Right ventricle myocardium inferior (tissue), 1 donor: ENCODE data around the gene PKNOX2. TPM values are rescaled to one million over a fixed set of nuclear protein-coding genes. Genes with fewer than 3 reads are reported as not detected.

Experiments
- ATAC-seq: fragments of 200-7000 bp; cut with Tn5 transposase; one replicate; pipeline ENCODE4 v1.9.1; 2020; ENCODE audit warnings: mild to moderate bottlenecking, moderate library complexity
- DNase-seq: peaks from one replicate; pipeline ENCODE4 v3.0.0; 2021; ENCODE audit errors: missing footprints
- intact Hi-C: fragments of 100-400 bp; cut with DNase I; formaldehyde crosslinking; loops from one replicate; pipeline ENCODE4 v1.11.0; 2022
- total RNA-seq: library from RNA; stranded (reverse); fragmentation: NEBNext Ultra II Directional; extraction: Animal tissue kit (Norgen Biotek cat#: 25700); gene quantifications from one replicate; pipeline ENCODE4 v1.2.1, GENCODE V29; 2021
- donor health status: DM: no; HTN: yes; CAD: no; lungs with severe emphysema.

PKNOX2 gene
- total RNA-seq, 1 donor from 2014 or later = 9.1 TPM

DNA sequence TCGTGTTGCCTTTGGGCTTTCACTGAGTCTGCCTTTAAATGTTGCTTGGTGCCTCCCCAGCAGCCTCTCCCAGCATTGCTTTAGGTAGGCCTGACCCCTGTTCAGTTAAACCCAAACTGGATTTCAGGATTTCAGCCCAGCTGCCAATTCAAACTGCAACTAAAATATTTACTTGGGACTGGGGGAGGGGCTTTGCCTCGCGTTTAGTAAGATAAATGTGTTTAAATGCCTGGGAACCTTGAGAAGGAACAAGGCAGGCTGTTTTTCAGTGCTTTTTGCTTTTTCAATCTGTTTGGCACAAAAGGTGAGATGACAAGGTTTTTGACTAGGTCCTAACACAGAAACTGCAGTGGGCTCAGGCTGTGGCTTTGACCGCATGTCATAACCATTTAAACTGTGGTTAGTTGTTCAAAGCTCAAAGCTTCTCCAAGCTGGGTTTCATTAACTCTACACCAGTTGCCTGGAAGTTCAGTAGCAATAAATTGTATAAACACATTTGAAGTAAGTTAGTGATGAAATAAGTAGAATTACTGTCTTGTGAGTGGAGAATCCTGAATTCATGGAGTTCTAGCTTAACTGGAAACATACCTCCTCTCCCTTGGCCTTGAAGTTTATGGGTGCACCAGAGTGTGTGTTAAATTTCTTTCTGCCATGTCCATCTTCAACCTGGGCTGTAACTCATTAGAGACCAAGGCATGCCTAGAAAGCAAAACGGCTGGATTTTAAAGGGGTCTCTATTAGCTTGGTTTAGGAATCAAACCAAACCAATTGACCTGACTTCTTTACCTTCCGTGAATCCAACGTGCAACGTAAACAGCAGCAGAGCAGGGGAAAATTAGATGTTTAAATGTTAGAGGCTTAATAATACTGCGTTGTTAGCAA lies 3.6 kb downstream of the PKNOX2 start:
- intact Hi-C loops = loop anchor here (5.0 kb wide), 1 partner anchor 239 kb away; no protein-coding TSS in a partner anchor
- ATAC-seq (no peak), DNase-seq (no peak)

- DNase-seq (no peak), ATAC-seq (no peak)
- intact Hi-C loops = loop anchor here (5.0 kb wide), 1 partner anchor 238 kb away; no protein-coding TSS in a partner anchor
Observed at GRCh38 chr11:125168918-125169456, 4.4 kb downstream of the PKNOX2 start.

DNA sequence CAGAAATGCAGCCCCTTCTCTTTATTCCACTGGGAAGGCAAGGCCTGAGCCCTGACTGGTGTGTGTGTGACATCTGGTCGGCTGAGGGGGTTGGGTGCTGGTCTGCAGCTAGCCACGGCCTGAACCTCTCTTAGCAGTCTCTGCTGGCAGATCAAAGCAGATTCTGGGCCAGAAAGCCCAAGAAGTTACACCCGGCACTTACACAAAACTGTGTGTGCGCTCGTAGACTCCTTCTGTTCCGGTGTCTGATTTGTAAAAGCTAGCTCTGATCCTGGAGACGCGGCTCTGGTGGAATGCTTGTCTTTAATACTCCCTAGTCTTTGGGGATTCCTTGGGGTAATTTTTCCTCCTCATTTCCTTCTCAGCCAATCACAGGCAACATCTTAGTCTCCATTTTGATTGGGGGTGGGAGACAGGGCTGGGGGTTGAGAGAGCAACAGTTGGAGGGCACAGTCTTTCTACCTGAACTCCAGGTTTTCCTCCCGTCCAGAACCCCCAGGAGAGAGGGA lies 5.5 kb downstream of the PKNOX2 start:
- ATAC-seq (peak; percentile 50), DNase-seq (peak; percentile 75)
- intact Hi-C loops = loop anchor here (5.0 kb wide), 1 partner anchor 42 kb away; no protein-coding TSS in a partner anchor

GRCh38 chr11:125170510-125171031 lies 6.0 kb downstream of the PKNOX2 start:
- peak; percentile 76 for DNase-seq
- intact Hi-C loops = loop anchor here (5.0 kb wide), 1 partner anchor 42 kb away; no protein-coding TSS in a partner anchor

GRCh38 chr11:125171974-125172373 lies 7.4 kb downstream of the PKNOX2 start:
- DNase-seq = no peak
- no peak for ATAC-seq
- intact Hi-C loops = loop anchor here (5.0 kb wide), 1 partner anchor 40 kb away; no protein-coding TSS in a partner anchor

More at GRCh38 chr11:125170510-125171031, 6.0 kb downstream of the PKNOX2 start:
- ATAC-seq = peak; percentile 83

- intact Hi-C loops = loop anchor here (5.0 kb wide), 1 partner anchor 39 kb away; no protein-coding TSS in a partner anchor
- ATAC-seq (no peak), DNase-seq (no peak)
Observed at GRCh38 chr11:125173027-125173426, 8.5 kb downstream of the PKNOX2 start.

DNA sequence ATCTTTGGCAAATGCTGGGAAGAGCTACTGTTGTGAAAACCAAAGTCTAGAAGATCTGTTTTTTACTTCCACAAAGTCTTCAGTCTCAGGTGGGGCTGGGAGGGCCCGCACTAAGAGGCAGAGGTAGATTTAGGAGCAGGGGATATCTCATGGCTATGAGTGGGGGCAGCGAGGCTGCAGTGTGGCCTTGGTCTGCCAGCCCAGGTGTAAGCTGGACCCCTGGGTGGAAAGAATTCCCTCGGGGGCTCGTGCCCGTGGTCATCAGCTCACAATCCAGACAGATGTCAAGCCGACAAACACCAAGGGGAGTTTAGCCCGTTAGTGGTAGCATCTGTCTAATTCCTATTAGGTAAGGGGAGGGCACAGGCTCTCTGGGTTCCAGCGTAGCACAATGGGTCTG lies 9.0 kb downstream of the PKNOX2 start:
- intact Hi-C loops = loop anchor here (5.0 kb wide), 1 partner anchor 39 kb away; no protein-coding TSS in a partner anchor
- ATAC-seq (no peak), DNase-seq (no peak)

DNA sequence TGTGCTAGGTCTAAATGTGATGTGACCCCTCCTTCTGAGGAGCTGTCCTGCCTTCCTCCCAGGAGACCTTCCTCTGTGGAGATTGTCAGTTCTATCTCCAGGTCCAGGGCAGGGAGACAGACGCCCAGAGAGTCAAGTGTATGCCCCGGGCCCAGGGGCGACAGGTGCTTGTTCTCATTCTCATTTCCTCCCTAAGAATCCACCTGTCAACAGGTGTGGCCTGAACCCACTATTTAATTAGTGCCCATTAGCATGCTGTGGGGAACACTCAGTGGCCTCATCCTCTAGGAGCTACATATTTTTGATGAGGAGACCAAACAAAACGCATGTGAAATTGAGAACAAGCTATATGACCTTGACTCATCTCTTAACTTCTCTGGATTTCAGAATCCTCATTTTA lies 9.5 kb downstream of the PKNOX2 start:
- ATAC-seq (no peak), DNase-seq (no peak)
- intact Hi-C loops = loop anchor here (5.0 kb wide), 1 partner anchor 38 kb away; no protein-coding TSS in a partner anchor

DNA sequence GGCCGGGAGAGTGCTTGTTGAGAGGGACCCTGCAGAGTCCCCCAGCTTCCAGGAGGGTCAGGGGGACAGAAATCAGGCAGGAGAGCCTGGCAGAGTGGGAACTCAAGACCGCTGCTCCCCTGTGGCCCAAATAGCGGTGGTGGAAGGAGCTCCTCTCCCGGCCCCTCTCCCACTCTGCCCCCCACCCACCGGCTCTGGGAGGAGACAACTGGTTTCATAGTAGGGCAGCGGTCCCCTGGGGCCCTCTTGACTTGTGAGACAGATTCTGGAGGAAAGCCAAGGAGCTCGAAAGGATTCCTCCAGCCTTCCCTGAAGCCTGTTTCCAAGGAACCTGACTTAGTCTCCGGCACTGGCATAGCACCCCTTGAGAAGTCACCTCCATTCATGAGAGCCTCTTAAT lies 10.1 kb downstream of the PKNOX2 start:
- DNase-seq (no peak), ATAC-seq (no peak)
- intact Hi-C loops = loop anchor here (5.0 kb wide), 1 partner anchor 38 kb away; no protein-coding TSS in a partner anchor

- DNase-seq (no peak), ATAC-seq (no peak)
- intact Hi-C loops = no loop called here
Observed at GRCh38 chr11:125175166-125175565, 10.6 kb downstream of the PKNOX2 start.

DNA sequence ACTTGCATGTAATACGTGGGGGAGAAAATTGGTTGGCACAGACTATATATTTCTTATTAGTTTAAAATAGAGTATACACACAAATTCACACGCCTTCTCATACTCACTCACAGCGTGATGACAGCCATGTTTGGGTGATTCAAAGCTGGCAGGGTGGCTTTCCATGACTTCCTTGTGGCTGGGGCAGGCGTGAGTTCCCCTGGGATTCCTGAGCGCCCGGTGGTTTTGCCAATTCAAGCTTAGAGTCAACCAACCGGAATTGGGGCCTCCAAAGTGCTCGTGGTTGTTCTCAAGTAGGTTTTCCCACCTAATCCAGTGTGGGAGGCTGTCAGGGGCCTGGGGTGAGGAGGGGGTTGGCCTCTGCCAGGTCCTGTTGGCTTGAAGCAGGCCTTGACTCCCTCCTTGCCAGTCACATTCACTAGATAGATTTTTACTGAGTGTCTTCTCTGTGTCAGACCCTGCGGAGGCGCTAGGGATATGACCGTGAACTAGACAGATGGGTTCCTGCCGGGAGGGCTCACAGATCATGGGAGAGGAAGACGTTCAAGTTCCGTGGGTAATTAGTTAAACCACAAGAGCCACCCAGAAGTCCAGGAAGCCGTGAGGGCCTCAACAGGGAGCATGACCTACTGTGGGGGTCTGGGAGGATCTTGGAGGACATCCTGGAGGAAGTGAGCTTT lies 11.5 kb downstream of the PKNOX2 start:
- intact Hi-C loops = no loop called here
- ATAC-seq (no peak), DNase-seq (no peak)

- DNase-seq = no peak
- intact Hi-C loops = no loop called here
- no peak for ATAC-seq
Observed at GRCh38 chr11:125176866-125177265, 12.3 kb downstream of the PKNOX2 start.

GRCh38 chr11:125177543-125177942 lies 13.0 kb downstream of the PKNOX2 start:
- DNase-seq = no peak
- no peak for ATAC-seq
- intact Hi-C loops = no loop called here

GRCh38 chr11:125179346-125179745 lies 14.8 kb downstream of the PKNOX2 start:
- intact Hi-C loops = no loop called here
- ATAC-seq = no peak

GRCh38 chr11:125179895-125180294 lies 15.3 kb downstream of the PKNOX2 start:
- intact Hi-C loops = no loop called here
- ATAC-seq (no peak), DNase-seq (no peak)

More at GRCh38 chr11:125179346-125179745, 14.8 kb downstream of the PKNOX2 start:
- DNase-seq = no peak

DNA sequence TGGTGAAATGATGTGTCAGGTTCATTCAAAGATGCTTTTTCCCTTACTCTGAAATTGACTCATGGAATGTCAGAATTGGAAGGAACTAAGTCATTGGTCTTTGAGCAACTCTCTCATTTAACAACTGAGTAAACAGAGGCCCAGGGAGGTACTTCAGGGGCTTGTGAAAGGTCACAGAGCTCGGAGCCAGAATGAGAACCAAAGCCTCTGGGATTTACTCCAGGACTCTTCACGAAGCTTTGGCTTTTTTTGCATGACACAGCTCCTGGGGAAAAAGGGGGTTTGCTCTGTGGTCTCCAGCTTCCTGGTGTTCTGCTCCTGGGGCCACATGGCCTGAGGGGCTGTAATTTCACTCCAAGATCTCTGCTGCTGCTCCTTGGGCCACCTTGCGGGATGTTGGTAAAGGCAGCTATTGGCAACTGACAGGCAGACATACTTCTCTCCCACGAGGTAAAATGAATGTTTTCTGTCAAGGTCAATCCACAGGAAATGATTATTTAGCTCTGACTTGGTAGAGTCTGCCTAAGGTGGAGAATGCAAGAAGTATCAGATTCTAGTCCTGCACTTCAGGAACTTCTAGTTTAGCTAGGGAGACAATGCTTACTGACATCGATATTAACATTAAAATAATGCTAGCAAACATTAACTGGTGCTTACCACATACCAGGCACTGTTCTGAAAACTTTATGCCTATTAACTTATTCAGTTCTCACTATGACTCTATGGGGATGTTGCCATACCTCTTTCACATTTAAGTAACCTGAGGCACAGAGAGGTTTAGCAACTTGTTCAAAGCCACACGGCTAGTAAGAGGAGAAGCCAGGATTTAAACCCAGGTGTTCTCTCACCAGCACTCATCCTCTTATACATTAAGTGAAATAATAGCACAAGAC lies 16.1 kb downstream of the PKNOX2 start:
- no peak for ATAC-seq
- DNase-seq = no peak
- intact Hi-C loops = no loop called here

GRCh38 chr11:125182573-125182972 lies 18.0 kb downstream of the PKNOX2 start:
- DNase-seq = no peak
- peak; percentile 79 for ATAC-seq
- intact Hi-C loops = no loop called here

DNA sequence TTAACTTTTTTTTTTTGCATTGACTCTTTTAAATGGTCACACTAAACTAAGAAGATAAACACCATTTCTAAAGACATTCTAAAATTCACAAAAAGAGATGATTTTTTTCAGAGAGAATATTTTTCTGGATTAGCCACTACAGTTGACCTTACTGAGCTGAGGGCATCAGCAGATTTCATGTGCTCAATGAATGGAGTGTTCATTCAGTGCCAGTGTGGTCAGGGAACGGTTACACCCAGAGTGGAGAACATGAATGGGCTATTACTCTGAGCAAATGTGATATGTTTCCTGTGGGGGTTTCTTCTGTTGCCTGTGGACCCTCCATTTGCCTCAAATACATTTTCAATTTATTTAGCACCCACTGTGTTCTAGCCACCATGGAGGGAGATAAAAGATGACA lies 19.1 kb downstream of the PKNOX2 start:
- intact Hi-C loops = no loop called here

More for the DNA sequence above, 19.1 kb downstream of the PKNOX2 start:
- ATAC-seq = no peak
- no peak for DNase-seq
